AG04450 (cell line): ENCODE data around the gene PIP5K1B. TPM values are rescaled to one million over a fixed set of nuclear protein-coding genes. Genes with fewer than 3 reads are reported as not detected.
"Not testable (repeated sequence)": the region's sequence is repeated elsewhere in the genome, so short reads cannot be mapped to it uniquely, and the experiment has no call there.

Experiments used
- CTCF ChIA-PET: fragments of 300-600, 350-600 bp; formaldehyde crosslinking; extraction: SDS; loops from one replicate; lab custom pipeline; 2022; ENCODE audit warnings: antibody characterized with exemption, inconsistent platforms; lab: Charles Lee
- POLR2A ChIA-PET: fragments of 350-600 bp; formaldehyde crosslinking; extraction: SDS; loops from one replicate; lab custom pipeline; 2021; ENCODE audit warnings: antibody characterized with exemption, inconsistent platforms; lab: Yijun Ruan, JAX
- DNase-seq: peaks from one replicate; pipeline ENCODE4 v3.0.0-alpha.2; 2011; ENCODE audit warnings: low read depth, low spot score
- H3K27ac ChIP-seq: one replicate; pipeline ENCODE4 v1.5.1; 2012; ENCODE audit warnings: low read depth, low read length, control low read depth
- H3K27me3 ChIP-seq: one replicate; pipeline ENCODE4 v1.6.0; 2012; ENCODE audit warnings: low read length; ENCODE audit not compliant: control insufficient read depth, insufficient read depth
- H3K4me3 ChIP-seq: 2 replicates; pipeline ENCODE4 v1.5.1; 2011; ENCODE audit warnings: mild to moderate bottlenecking, low read depth, low read length, control low read depth
- H3K9me3 ChIP-seq: 2 replicates; pipeline ENCODE4 v1.5.1; 2012; ENCODE audit warnings: low read length; ENCODE audit not compliant: control insufficient read depth, insufficient read depth
- polyA plus RNA-seq: library from polyadenylated mRNA; depleted of rRNA; stranded (reverse); fragments of >200 nt; gene quantifications from 2 replicates; pipeline ENCODE4 v1.2.3, GENCODE V29; 2011
- TF ChIP-seq, protein P1 (sequence below): IDR thresholded peaks from 2 replicates; pipeline ENCODE4 v1.5.1; 2011; ENCODE audit warnings: low read depth, low read length, control low read depth, inconsistent platforms

The PIP5K1B gene
- polyA plus RNA-seq, 1 experiment: not detected

DNA sequence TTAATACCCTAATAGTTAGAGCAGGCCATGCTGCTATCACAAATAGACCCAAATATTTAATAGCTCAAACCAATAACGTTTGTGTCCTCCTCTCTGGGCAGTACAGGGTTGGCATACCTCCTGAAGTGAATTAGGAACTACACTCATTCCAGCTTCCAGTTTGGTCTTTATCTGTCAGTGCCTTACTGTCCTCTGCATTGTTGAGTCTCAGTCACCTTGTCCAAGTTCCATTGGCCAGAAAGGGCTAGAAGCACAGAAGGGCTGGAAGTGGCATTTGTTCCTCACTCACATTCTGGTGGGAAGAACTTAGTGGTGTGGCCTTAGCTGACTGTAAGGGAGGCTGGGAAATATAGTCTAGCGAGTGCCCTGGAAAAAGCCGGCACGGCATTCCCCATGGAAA, 341.7 kb downstream of the PIP5K1B start:
- CTCF ChIA-PET: interaction anchor here (0.6 to 2.9 kb wide), 3 partner anchors 11 to 485 kb away, joined by 3 to 19 read pairs (median 5); partner anchors contain the start of gene FXN

GRCh38 chr9:69047371-69047770, 342.3 kb downstream of the PIP5K1B start:
- ChIA-PET CTCF (interaction anchor here (0.6 to 2.9 kb wide), 4 partner anchors 10 to 486 kb away, joined by 3 to 19 read pairs (median 4); partner anchors contain the start of gene FXN), POLR2A (no interaction called here)
- Histone ChIP-seq H3K9me3 (no peaks in the 10 kb centered on the region), H3K4me3 (no peak overlapping the region), H3K27me3 (no peaks in the 10 kb centered on the region), H3K27ac (peak overlapping the region; percentile 11)
- TF ChIP-seq, protein P1, sequence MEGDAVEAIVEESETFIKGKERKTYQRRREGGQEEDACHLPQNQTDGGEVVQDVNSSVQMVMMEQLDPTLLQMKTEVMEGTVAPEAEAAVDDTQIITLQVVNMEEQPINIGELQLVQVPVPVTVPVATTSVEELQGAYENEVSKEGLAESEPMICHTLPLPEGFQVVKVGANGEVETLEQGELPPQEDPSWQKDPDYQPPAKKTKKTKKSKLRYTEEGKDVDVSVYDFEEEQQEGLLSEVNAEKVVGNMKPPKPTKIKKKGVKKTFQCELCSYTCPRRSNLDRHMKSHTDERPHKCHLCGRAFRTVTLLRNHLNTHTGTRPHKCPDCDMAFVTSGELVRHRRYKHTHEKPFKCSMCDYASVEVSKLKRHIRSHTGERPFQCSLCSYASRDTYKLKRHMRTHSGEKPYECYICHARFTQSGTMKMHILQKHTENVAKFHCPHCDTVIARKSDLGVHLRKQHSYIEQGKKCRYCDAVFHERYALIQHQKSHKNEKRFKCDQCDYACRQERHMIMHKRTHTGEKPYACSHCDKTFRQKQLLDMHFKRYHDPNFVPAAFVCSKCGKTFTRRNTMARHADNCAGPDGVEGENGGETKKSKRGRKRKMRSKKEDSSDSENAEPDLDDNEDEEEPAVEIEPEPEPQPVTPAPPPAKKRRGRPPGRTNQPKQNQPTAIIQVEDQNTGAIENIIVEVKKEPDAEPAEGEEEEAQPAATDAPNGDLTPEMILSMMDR: no peak
- DNase-seq: no peak

More for the DNA sequence above, 341.7 kb downstream of the PIP5K1B start:
- no peak for DNase-seq
- H3K9me3 ChIP-seq: no peaks in the 10 kb centered on the region
- no peak overlapping the region for H3K4me3 ChIP-seq
- TF ChIP-seq, protein P1: no peak
- POLR2A ChIA-PET: no interaction called here
- no peaks in the 10 kb centered on the region for H3K27me3 ChIP-seq
- no peak overlapping the region for H3K27ac ChIP-seq

DNA sequence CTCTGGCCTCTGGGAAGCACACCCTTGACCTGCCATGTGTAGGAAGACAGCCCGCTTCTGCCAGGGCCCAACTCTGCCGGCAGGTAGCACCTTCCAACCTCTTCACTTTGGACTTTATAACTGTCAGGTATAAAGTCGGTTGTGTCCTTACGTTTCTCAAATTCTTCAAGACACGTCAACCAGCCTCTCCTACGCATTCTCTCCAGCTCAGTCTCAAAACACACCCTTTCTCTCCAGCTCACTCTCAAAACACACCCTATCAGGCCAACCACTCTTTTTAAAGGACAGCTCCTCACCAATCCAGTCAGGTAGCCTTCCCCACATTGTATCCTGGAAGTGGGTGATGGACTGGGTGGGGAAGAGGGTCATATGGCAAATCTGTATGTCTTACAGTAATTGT, 344.1 kb downstream of the PIP5K1B start:
- TF ChIP-seq, protein P1: no peak
- no peak for DNase-seq
- H3K4me3 ChIP-seq: no peak overlapping the region
- ChIA-PET CTCF (interaction anchor here (1.6 kb wide), 1 partner anchor 144 kb away, joined by 12 read pairs; no protein-coding TSS in a partner anchor), POLR2A (no interaction called here)
- H3K27ac ChIP-seq: no peak overlapping the region
- no peaks in the 10 kb centered on the region for H3K27me3 ChIP-seq
- no peaks in the 10 kb centered on the region for H3K9me3 ChIP-seq

GRCh38 chr9:69050936-69051335, 345.9 kb downstream of the PIP5K1B start:
- H3K4me3 ChIP-seq, DNase-seq, H3K27ac ChIP-seq, POLR2A ChIA-PET, H3K9me3 ChIP-seq, H3K27me3 ChIP-seq: not testable (repeated sequence)
- CTCF ChIA-PET: interaction anchor here (0.6 to 7.9 kb wide), 3 partner anchors 24 to 144 kb away, joined by 3 to 324 read pairs (median 3); no protein-coding TSS in a partner anchor

GRCh38 chr9:69054989-69055388, 349.9 kb downstream of the PIP5K1B start:
- POLR2A ChIA-PET: interaction anchor here (0.7 kb wide), 1 partner anchor 125 kb away, joined by 6 read pairs; no protein-coding TSS in a partner anchor
- no peaks in the 10 kb centered on the region for H3K9me3 ChIP-seq
- no peak for DNase-seq
- no peak overlapping the region for H3K4me3 ChIP-seq
- H3K27me3 ChIP-seq: no peaks in the 10 kb centered on the region
- H3K27ac ChIP-seq: peak overlapping the region; percentile 21
- TF ChIP-seq, protein P1: no peak
- CTCF ChIA-PET: interaction anchor here (0.6 to 7.9 kb wide), 17 partner anchors 12 to 1496 kb away, joined by 3 to 324 read pairs (median 6); no protein-coding TSS in a partner anchor
